ENCODE results near the gene ZNF710. TPM values are rescaled to one million over a fixed set of nuclear protein-coding genes. Genes with fewer than 3 reads are reported as not detected.

ZNF710 gene
- total and polyA plus RNA-seq, 9 donors: 6.1 to 23.5 (median 13.1) TPM

DNA sequence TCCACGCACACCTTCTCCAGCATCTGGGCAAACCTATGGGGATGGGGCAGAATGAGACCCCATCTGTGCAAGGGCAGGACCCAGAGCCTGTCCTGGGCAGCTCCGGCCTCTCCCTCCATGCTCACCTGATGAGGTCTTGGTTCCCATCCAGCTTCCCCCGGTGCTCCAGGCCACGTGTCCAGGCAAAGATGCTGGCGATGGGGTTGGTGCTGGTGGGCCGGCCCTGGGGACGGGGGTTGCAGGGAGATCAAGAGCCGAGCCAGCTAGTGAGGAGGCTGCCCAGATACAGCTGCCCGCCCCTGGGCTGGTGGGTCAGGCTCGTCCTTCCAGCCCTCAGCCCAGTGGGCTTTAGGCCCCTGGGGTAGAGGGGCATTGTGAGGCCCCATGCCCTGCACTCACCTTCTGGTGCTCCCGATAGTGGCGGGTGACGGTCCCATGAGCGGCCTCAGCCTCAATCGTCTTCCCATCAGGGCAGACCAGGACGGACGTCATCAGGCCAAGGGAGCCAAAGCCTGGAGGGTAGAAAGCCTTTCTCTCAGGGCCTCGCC is 83.8 kb downstream of the ZNF710 start:
- Histone ChIP-seq H3K4me3 (ENCODE audit: low read length) (no peak overlapping the region), H3K36me3 (ENCODE audit: control insufficient read depth, insufficient read depth, low read length) (peaks cover 90% of the 10 kb centered on the region), H3K27me3 (ENCODE audit: control insufficient read depth, insufficient read depth, low read length) (no peaks in the 10 kb centered on the region), H3K4me1 (ENCODE audit: control insufficient read depth, insufficient read depth, low read length) (peaks cover 2% of the 10 kb centered on the region), H3K27ac (ENCODE audit: low read length) (no peak overlapping the region), H3K9me3 (replicated peaks; ENCODE audit: control insufficient read depth, low read depth, low read length) (no peaks in the 10 kb centered on the region)
- WGBS (ENCODE audit: insufficient coverage): 84% methylated on average over 13 of the region's 18 CpGs
- DNase-seq: no peak

DNA sequence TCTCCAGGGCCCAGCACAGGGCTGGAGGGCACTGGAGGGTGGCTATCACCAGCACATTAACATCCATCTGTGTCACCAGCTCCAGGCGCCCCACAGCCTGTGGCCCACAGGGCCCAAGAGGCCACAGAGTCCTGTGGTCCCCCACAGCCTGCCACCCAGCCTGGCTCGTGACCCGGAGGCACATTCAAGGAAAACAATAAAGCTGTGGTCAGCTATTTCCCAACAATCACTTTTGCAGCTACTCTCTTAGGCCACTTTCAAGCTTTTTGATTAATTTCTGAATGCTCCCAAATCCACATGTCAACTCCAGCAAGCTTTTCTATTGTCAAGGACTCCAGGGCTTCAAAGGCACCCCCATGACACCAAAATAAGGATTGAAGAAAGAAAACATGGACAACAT is 84.4 kb downstream of the ZNF710 start:
- Histone ChIP-seq H3K27me3 (ENCODE audit: control insufficient read depth, insufficient read depth, low read length) (no peaks in the 10 kb centered on the region), H3K27ac (ENCODE audit: low read length) (no peak overlapping the region), H3K4me1 (ENCODE audit: control insufficient read depth, insufficient read depth, low read length) (peaks cover 2% of the 10 kb centered on the region), H3K9me3 (replicated peaks; ENCODE audit: control insufficient read depth, low read depth, low read length) (no peaks in the 10 kb centered on the region), H3K4me3 (ENCODE audit: low read length) (no peak overlapping the region), H3K36me3 (ENCODE audit: control insufficient read depth, insufficient read depth, low read length) (peaks cover 90% of the 10 kb centered on the region)
- 84% methylated on average over 3 of the region's 3 CpGs for WGBS (ENCODE audit: insufficient coverage)
- no peak for DNase-seq

DNA sequence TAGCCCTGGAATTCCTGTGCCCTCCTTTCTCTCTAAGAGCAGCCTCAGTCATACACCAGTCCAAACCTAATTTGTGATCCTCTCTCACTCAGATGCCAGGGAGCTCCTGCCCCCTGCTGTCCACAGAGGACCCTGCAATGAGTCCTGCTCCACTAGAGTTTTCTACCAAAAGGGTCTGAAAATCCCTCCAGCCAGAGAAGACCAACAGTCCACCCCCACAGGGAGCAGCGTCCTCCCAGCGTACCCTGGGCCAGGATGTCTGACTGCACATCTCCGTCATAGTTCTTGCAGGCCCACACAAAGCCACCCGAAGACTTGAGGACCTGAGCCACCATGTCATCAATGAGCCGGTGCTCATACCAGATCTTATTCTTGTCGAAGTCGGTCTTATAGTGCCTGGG is 85.7 kb downstream of the ZNF710 start:
- DNase-seq: no peak
- no peaks in the 10 kb centered on the region for H3K9me3 ChIP-seq (replicated peaks; ENCODE audit: control insufficient read depth, low read depth, low read length)
- no peak overlapping the region for H3K27ac ChIP-seq (ENCODE audit: low read length)
- WGBS (ENCODE audit: insufficient coverage): 93% methylated on average over 7 of the region's 7 CpGs
- peaks cover 5% of the 10 kb centered on the region for H3K4me1 ChIP-seq (ENCODE audit: control insufficient read depth, insufficient read depth, low read length)
- no peaks in the 10 kb centered on the region for H3K27me3 ChIP-seq (ENCODE audit: control insufficient read depth, insufficient read depth, low read length)
- H3K36me3 ChIP-seq (ENCODE audit: control insufficient read depth, insufficient read depth, low read length): peaks cover 87% of the 10 kb centered on the region
- H3K4me3 ChIP-seq (ENCODE audit: low read length): no peak overlapping the region

DNA sequence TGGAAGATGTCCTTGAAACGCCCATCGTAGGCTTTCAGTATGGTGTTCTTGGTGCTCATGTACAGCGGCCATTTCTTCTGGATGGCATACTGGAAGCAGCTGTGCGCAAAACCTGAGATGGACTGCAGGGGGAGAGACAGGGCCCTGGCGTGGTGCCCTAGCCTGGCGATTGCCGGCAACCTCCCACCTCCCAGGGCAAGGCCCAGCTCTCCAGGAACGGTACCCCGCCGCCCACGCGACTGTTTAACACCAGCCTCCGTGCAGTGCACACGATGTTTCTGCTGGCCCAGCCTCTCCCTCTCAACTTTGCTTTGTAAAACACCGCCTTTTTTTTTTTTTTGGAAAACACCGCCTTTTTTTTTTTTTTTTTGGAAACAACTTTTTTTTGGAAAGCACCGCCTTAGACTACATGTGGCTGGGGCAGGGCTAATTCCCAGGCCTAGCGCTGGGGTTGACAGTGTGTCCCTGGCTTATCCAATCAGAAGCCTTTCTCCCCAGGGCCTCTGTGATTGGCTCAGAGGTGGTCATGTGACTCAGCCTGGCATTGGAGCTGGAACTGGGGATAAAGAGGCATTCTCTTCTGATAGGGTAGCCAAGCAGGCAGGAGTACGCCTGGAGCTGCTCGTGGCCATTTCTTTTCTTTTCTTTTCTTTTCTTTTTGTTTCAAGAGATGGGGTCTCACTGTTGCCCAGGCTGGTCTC is 86.5 kb downstream of the ZNF710 start:
- DNase-seq: no peak
- Histone ChIP-seq H3K36me3 (ENCODE audit: control insufficient read depth, insufficient read depth, low read length) (peaks cover 82% of the 10 kb centered on the region), H3K27me3 (ENCODE audit: control insufficient read depth, insufficient read depth, low read length) (no peaks in the 10 kb centered on the region), H3K4me1 (ENCODE audit: control insufficient read depth, insufficient read depth, low read length) (peaks cover 3% of the 10 kb centered on the region), H3K4me3 (ENCODE audit: low read length) (no peak overlapping the region), H3K27ac (ENCODE audit: low read length) (no peak overlapping the region), H3K9me3 (replicated peaks; ENCODE audit: control insufficient read depth, low read depth, low read length) (no peaks in the 10 kb centered on the region)
- WGBS (ENCODE audit: insufficient coverage): 88% methylated on average over 7 of the region's 20 CpGs

DNA sequence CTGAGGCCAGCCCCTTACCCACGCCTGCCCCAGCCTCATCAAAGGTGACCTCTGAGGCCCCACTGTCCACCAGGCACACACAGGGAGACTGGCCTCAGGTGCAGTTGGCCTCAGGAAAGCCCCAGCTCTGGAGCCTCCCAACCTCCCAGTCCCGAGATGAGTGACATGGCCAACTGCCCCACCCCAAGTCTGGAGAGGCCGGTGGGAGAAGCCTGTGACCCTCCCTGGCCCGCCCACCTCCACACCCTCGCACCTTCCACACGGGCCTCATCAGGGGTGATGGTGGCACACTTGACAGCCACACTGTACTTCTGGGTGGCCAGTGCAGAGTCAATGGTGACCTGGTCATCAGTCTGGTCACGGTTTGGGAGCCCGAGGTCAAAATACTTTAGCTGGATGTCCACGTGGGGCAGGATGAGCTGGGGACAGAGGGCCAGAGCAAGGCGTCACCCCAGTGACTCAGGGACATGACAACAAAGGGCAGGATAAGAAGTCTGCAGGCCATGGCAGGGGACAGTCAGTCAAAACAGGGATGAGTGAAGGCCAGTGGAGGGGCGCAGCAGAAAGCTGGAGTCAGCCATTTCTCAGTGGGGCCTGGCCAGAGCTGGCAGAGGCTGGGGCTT is 89.2 kb downstream of the ZNF710 start:
- Histone ChIP-seq H3K4me3 (ENCODE audit: low read length) (no peak overlapping the region), H3K27me3 (ENCODE audit: control insufficient read depth, insufficient read depth, low read length) (no peaks in the 10 kb centered on the region), H3K36me3 (ENCODE audit: control insufficient read depth, insufficient read depth, low read length) (peaks cover 62% of the 10 kb centered on the region), H3K27ac (ENCODE audit: low read length) (no peak overlapping the region), H3K4me1 (ENCODE audit: control insufficient read depth, insufficient read depth, low read length) (peaks cover 6% of the 10 kb centered on the region), H3K9me3 (replicated peaks; ENCODE audit: control insufficient read depth, low read depth, low read length) (no peaks in the 10 kb centered on the region)
- DNase-seq: no peak
- WGBS (ENCODE audit: insufficient coverage): 88% methylated on average over 11 of the region's 11 CpGs

DNA sequence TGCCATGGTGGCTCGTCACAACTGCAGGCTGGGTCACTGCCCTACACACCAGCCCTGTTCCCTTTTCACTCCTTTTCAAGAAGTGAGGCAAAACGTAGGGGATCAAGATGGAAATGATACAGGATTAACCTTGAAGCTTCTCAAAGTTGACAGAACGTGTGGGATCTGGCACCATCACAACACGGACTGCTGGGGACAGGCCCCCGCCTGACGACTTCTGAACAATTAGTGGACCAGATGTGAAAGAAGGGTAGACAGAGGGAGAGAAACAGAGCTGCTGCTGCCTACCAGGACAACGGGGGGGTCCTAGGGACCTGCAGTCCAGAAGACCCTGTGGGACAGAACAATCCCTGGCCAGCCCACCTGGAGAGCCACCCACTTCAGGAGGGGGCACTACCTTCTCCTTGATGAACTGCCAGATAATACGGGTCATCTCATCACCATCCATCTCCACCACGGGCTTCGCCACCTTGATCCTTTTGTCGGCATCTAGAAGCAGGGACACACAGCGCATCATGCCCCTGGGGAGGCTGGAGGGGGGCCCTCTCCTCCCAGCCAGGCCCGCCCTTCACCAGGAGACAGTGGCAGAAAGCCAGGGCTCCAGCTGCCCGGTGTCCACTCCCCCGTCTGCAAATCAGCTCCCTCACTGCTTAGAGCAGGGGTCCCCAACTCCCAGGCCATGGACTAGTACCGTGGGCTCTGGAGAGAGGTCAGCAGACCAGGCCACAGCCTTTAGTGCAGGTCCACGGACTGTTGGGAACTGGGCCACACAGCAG is 90.2 kb downstream of the ZNF710 start:
- H3K4me1 ChIP-seq (ENCODE audit: control insufficient read depth, insufficient read depth, low read length): peaks cover 9% of the 10 kb centered on the region
- H3K27me3 ChIP-seq (ENCODE audit: control insufficient read depth, insufficient read depth, low read length): no peaks in the 10 kb centered on the region
- peak; percentile 5 for DNase-seq
- H3K27ac ChIP-seq (ENCODE audit: low read length): no peak overlapping the region
- 83% methylated on average over 13 of the region's 17 CpGs for WGBS (ENCODE audit: insufficient coverage)
- peaks cover 55% of the 10 kb centered on the region for H3K36me3 ChIP-seq (ENCODE audit: control insufficient read depth, insufficient read depth, low read length)
- H3K4me3 ChIP-seq (ENCODE audit: low read length): no peak overlapping the region
- no peaks in the 10 kb centered on the region for H3K9me3 ChIP-seq (replicated peaks; ENCODE audit: control insufficient read depth, low read depth, low read length)

DNA sequence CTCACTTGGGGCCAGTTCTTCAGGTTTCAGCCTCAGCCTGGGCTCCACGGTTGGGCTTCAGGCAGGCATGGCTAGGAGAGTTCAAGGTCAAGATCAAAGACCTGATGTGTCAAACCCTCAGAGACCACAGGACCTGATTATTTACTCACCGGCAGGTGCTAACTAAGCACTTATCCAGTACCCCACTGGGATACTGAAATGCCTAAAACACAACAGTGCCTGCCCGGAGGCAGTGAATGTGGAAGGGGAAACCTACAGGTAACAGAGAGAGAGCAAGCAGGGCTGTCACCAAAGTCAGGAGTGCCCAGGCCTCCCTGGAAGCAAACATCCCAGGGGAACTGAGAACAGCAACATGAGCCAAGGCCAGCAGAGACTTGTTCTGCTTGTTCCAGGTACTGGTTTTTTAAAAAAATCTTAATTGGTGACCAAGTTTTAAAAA is 94.4 kb downstream of the ZNF710 start:
- Histone ChIP-seq H3K4me3 (ENCODE audit: low read length) (no peak overlapping the region), H3K36me3 (ENCODE audit: control insufficient read depth, insufficient read depth, low read length) (peaks cover 16% of the 10 kb centered on the region), H3K27ac (ENCODE audit: low read length) (no peak overlapping the region), H3K27me3 (ENCODE audit: control insufficient read depth, insufficient read depth, low read length) (no peaks in the 10 kb centered on the region), H3K9me3 (replicated peaks; ENCODE audit: control insufficient read depth, low read depth, low read length) (no peaks in the 10 kb centered on the region), H3K4me1 (ENCODE audit: control insufficient read depth, insufficient read depth, low read length) (peaks cover 38% of the 10 kb centered on the region)
- WGBS (ENCODE audit: insufficient coverage): 47% methylated on average over 2 of the region's 3 CpGs
- peak; percentile 15 for DNase-seq

DNA sequence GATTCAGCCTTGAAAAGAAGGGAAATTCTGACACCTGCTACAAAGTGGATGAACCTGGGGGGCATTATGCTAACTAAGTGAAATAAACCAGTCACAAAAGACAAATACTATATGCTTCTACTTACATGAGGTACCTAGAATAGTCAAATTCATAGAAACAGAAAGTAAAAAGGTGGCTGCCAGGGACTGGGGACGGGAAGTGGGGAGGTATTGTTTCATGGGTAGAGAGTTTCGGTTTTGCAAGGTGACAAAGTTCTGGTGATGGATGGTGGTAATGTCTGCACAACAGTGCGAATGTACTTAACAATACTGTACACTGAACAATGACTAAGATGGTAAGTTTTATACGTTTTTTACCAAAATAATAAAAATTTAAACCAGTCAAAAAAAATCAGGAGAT is 96.4 kb downstream of the ZNF710 start:
- Histone ChIP-seq H3K27ac (ENCODE audit: low read length) (peak overlapping the region; percentile 3), H3K4me1 (ENCODE audit: control insufficient read depth, insufficient read depth, low read length) (peaks cover 44% of the 10 kb centered on the region), H3K36me3 (ENCODE audit: control insufficient read depth, insufficient read depth, low read length) (peaks cover 5% of the 10 kb centered on the region), H3K27me3 (ENCODE audit: control insufficient read depth, insufficient read depth, low read length) (no peaks in the 10 kb centered on the region), H3K9me3 (replicated peaks; ENCODE audit: control insufficient read depth, low read depth, low read length) (no peaks in the 10 kb centered on the region), H3K4me3 (ENCODE audit: low read length) (no peak overlapping the region)
- no peak for DNase-seq
- no CpG with 5 or more reads among the region's 4 CpGs for WGBS (ENCODE audit: insufficient coverage)

DNA sequence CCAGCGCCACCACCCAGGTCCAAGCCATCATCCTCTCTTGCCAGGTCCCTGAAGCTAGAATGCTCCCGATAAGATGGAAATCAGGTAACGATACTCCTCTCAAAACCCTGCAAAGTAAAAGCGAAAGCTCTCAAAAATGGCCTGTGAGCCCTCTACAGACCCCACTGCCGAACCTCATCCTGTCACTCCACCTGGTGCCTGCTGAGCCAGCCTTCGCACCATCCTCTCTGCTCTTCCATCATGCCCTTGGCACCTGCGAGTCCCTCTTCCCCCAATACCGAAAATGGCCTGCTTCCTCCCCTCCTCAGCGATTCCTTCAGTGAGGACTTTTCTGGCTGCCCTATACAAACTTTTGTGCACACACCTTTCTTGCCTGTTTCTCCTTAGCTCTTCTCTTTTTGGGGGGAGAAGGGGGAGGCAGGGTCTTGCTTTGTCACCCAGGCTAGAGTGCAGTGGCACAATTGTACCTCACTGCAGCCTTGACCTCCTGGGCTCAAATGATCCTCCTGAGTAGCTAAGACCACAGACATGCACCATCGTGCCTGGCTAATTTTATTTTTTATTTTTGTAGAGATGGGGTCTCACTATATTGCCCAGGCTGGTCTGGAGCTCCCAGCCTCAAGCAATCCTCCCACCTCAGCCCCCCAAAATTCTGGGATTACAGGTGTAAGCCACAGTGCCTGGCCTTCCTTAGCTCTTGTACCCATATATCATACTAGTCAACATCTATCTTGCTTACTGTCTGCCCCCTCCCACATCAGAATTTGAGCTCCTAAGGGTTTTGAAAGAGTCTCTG is 98.1 kb downstream of the ZNF710 start:
- no peak for DNase-seq
- H3K36me3 ChIP-seq (ENCODE audit: control insufficient read depth, insufficient read depth, low read length): peaks cover 5% of the 10 kb centered on the region
- no peaks in the 10 kb centered on the region for H3K27me3 ChIP-seq (ENCODE audit: control insufficient read depth, insufficient read depth, low read length)
- H3K27ac ChIP-seq (ENCODE audit: low read length): peak overlapping the region; percentile 91
- H3K4me1 ChIP-seq (ENCODE audit: control insufficient read depth, insufficient read depth, low read length): peaks cover 53% of the 10 kb centered on the region
- no peaks in the 10 kb centered on the region for H3K9me3 ChIP-seq (replicated peaks; ENCODE audit: control insufficient read depth, low read depth, low read length)
- H3K4me3 ChIP-seq (ENCODE audit: low read length): no peak overlapping the region
- 86% methylated on average over 8 of the region's 10 CpGs for WGBS (ENCODE audit: insufficient coverage)

All from muscle of leg (tissue), 11 donors.